Measurements from ENCODE around the gene ETS2.
"Not testable (repeated sequence)": the region's sequence is repeated elsewhere in the genome, so short reads cannot be mapped to it uniquely, and the experiment has no call there.

Gene ETS2

DNA sequence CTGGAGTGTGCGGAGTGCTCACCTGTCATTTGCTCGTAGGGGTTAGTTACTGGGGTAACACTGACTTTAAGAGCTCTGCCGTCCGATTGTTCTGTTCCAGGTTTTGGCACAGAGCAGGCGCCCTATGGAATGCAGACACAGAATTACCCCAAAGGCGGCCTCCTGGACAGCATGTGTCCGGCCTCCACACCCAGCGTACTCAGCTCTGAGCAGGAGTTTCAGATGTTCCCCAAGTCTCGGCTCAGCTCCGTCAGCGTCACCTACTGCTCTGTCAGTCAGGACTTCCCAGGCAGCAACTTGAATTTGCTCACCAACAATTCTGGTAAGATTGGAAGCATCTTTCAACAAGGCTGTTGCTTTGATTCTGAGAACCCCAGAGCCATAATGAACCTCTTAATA is 12.6 kb downstream of the ETS2 start:
- DNase-seq, result no peak

DNA sequence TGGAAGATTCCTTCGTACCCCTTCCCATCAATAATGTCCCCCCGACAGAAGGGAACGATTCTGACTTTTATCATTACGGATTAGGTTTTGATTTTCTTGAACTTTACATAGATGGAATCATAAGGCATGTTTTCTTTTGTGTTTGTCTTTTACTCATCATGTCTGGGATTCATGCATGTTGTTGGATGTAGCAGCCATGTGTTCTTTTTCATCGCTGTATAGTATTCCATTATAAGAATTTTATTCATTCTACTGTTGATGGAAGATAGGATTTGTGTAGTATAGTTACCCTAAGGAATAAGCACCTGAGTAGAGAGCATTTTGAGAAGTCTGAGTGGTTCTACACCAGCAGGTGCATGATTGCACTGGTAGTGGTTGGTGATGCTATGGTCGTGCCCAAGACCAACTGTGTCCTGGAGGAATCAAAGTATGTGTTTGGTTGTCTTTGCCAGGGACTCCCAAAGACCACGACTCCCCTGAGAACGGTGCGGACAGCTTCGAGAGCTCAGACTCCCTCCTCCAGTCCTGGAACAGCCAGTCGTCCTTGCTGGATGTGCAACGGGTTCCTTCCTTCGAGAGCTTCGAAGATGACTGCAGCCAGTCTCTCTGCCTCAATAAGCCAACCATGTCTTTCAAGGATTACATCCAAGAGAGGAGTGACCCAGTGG is 13.5 kb downstream of the ETS2 start:
- DNase-seq, result no peak

DNA sequence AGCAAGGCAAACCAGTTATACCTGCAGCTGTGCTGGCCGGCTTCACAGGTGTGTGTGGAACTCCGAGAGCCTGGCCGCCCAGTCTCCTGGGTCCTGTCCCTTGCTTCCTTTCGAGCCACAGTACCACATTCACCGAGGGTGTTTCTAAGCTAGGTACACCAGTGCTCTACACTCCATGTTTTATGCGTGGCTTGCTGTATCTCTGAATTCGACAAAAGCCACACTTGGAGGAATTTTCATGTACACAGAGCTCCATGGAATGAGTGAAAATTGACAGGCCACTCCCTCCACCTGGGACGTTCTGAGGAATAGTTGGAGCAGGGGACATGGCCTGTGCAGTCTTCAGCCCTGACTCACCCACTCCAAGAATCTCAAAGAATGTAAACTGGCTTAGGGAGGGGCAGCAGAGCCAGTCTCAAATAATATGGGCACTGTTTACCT is 14.0 kb downstream of the ETS2 start:
- no peak for DNase-seq

DNA sequence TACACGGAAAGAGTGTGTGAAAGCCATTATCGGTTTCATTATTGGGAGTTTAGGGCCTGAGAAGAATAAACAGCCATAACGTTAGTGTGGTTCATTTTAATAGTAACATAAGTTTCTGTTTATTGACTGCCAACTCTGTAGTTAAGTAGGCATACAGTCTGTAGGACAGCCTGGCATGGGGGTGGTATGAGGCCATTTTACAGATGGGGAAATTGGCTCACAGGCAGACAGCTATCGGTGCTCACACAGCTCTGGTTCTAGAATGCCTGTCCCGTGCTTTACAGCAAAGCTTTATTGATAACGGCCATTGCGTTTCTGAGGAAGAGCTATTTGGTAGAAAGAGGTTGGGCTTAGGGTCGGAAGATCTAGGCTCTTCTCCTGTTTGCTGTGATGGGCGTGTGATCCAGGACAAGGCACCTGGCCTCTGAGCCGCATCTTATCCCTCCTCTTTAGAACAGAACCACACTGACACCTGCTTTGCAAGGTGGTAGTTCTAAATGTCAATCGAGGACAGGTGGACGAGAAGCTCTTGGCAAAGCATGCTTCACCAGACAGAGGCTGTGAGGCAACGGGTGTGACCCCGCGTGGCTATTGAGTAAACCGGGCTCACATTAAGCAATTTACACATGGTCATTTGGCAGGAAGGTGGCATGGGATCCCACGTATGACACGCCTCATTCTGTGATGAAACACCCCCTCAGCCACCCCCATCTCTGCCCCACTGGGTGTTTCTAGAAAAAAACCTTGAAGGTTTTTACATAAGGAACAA is 14.9 kb downstream of the ETS2 start:
- DNase-seq, result no peak

DNA sequence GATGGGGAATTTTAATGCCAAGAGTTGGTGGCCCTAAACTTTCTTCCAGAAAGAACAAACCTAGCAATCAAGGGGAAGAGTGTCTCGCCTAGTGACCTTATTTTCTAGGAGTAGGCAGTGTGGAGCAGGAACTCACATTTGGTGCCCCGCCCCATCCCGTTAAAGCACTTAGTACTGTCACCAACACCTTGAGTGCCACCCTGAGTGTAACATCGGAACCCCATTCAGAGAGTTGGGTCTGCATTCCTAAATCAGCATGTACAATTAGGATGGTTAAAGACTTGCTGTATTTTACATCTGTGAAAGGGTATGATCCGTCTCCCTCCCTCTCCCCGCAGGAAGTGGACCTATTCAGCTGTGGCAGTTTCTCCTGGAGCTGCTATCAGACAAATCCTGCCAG is 15.5 kb downstream of the ETS2 start:
- no peak for DNase-seq

DNA sequence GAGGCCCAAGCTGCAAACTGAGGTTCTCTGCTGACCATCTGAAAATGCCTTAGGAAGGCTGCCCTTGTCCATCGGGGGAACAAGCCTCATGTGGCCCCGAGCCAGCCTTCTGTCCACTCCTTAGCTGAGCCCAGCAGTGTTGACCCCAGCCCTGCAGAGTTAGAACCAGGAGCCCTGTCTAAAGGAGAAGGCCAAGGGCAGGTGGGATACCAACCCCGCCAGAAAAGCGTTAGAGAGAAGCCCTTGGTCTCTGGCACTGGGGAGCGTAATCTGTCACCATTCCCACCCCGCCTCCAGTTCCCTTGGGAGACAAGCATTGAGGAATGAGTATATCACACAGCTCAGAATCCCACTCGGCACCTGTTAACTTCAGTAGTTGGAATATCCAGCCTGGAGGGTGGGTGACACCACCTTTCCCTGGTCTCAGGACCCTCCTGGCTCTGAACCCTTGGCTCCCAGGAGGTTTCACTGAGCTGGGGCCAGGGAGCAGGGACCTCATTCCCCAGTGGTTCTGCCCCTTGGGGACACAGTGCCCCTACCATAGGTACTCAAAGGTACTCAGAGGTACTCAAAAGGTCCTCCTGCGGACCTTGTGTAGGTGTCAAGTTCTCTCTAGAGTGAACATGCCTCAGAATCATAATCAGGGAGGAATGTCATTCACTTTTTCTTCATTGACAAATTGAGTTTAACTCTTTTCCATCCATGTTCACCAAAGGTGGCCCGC is 16.4 kb downstream of the ETS2 start:
- DNase-seq, result no peak

DNA sequence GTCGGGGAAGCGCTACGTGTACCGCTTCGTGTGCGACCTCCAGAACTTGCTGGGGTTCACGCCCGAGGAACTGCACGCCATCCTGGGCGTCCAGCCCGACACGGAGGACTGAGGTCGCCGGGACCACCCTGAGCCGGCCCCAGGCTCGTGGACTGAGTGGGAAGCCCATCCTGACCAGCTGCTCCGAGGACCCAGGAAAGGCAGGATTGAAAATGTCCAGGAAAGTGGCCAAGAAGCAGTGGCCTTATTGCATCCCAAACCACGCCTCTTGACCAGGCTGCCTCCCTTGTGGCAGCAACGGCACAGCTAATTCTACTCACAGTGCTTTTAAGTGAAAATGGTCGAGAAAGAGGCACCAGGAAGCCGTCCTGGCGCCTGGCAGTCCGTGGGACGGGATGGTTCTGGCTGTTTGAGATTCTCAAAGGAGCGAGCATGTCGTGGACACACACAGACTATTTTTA is 17.1 kb downstream of the ETS2 start:
- no peak for DNase-seq

DNA sequence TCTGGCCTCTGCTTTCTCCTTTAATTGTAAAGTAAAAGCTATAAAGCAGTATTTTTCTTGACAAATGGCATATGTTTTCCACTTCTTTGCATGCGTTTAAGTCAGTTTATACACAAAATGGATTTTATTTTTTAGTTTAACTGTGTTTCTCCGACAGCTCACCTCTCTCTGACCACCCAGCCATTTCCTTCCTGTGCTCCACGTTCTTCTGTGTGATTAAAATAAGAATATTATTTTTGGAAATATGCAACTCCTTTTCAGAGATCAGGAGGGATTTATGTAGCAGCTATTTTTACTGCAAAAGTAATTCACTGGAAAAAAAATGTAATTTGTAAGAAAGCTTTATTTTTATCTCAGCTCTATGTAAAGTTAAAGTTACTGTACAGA is 18.0 kb downstream of the ETS2 start:
- DNase-seq, result no peak

DNA sequence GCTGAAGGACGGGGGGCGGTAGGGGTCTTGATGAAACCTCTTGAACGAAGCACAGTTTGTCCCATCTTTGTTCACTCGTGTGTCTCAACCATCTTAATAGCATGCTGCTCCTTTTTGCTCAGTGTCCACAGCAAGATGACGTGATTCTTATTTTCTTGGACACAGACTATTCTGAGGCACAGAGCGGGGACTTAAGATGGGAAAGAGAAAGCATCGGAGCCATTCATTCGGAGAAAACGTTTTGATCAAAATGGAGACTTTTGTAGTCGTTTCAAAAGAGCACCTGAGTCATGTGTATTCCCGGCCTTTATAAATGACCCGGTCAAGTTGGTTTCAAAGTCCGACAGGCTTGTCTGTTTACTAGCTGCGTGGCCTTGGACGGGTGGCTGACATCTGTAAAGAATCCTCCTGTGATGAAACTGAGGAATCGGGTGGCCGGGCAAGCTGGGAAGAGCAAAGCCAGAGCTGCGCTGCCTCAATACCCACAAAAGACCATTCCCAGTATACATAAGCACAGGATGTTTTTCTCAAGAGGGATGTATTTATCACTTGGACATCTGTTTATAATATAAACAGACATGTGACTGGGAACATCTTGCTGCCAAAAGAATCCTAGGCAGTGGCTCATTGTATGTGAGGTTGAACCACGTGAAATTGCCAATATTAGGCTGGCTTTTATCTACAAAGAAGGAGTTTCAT is 18.5 kb downstream of the ETS2 start:
- no peak for DNase-seq

DNA sequence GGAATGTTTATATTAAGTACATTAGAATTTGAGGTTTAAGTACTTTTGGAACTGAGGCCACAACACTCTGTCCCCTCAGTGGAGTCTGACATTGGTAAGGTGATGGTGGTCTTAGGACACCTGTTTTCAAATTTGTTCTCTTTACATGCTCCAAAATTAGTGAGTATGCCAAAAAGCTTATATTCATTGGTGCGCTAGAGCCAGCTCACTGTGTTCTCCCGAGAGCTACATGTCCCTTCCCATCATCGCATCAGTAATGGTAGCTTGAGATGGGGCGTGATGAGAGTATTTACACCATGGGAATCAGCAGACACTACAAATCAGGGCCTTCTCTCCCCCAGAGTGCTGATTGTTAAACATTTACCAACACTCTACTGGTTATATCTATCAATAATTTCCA is 19.5 kb downstream of the ETS2 start:
- no peak for DNase-seq

DNA sequence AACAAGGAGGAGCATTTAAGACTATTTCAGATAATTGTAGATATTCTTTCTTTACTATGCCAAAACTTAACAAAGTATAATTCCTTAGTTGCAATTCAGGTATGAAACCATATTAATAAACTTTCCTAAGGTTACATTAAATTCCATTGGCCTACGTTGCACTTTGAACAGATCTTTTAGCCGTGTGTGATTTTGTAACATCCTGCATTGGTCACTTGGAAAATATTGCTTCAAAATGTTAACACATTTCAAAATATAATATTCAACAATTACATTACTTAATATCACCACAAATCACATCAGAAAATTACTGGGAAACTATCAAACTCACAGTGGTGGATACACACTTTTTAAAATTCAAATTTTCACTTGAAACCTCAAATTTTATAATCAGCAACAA is 20.2 kb downstream of the ETS2 start:
- DNase-seq, result no peak

DNA sequence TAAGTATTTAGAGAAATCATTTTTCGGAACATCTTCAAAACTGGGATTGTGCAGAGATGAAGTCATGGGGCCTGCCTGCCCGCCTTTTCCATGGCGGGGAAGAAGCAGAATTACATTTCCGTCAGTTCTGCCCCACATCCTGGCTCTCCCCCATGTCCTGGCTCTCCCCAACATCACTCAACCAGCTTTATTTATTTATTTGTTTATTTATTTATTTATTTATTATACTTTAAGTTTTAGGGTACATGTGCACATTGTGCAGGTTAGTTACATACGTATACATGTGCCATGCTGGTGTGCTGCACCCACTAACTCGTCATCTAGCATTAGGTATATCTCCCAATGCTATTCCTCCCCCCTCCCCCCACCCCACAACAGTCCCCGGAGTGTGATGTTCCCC is 22.4 kb downstream of the ETS2 start:
- not testable (repeated sequence) for DNase-seq

DNA sequence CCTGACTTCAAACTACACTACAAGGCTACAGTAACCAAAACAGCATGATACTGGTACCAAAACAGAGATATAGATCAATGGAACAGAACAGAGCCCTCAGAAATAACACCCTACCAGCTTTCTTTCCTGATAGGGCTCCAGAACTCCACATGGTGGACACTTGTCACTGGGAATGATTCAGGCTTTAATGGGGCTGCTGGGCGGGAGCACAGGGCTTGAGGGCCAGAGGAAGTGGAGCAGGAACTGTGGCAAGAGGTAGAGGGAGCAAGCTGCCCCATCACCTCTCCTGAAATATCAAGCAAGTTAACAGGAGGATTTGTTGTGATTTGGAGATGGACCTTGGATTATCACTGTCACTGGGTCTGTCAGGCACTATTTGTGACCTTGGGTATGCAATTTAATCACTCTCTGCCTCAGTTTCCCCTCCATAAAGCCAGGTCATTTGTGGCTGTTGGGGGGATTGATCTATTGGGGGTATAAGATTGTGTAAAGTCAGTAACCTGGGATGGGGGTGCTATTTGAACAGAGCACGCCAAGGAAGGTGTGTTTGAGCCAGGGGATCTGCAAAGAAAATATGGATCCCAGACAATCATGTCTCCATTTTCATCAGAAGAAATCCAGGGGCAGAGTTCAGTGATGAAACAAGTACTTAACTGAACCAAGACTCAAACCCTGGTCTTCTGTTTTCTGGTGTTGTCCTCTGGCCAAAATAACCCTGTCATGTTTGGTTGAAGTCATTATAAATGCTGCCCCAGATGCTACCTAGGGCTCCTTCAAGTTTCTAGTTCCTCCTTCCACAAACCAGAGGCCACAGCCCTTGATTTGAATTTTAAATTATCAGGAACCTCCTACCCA is 25.2 kb downstream of the ETS2 start:
- no peak for DNase-seq

DNA sequence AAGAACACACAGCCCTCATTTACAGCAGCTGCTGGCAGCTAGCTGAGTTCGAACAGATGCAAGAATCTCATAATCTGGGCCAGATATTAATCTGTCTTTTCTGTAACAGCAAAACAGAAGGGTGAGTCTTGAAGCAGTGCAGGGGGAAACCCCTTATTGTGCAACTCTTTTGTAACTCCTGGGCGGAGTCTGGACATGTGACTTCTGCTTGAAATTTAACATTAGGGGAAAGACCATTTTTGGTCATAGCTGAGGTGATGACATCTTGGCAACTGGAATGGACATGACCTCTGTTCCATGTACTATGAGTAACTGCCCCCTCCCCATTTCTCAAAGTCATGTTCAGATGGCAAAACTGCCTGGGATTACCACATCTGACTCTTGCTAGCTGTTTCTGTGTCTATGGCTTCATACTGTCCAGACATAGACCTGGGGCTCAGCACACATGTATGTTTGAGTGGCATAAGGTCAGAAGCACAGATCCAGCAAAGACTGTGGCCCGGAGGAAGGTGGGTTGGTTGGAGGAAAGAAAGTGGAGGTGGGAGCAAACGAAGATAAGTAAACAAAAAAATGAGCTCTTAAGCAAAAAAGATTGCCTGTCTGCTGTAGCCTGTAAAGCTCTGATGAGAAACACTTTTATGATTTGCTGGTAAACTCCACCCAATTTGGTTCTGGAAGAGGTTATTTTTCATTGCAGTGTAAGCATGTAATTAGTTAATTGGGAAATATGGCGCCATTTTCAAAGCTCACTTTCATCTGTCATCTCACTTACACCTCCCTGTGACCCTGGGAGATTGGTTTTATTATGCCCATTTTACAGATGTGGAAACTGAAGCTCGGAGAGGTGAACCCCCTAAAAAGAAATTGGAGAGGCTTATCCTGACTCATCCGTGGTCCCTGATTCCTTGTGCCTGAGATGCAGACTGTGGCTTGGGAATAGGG is 26.1 kb downstream of the ETS2 start:
- peak; percentile 11 for DNase-seq

DNA sequence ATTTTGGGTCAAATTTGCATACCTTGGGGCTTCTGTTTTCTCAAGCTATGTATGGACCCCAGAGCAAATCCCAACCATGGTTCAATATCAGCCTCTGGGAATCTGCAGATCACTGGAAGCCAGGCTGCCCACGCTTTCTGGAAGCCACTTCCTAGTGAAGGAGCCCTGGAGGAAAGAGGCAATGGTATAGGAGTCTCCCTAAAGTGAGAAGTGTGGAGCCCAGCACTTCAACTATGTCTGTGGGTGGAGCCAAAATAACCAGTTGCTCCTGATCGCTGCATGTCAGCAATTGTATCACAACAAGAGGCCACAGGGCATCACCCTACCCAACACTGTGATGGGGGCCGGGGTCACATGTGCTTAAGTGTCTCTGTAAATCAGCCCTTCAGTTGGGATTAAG is 26.9 kb downstream of the ETS2 start:
- DNase-seq, result no peak

DNA sequence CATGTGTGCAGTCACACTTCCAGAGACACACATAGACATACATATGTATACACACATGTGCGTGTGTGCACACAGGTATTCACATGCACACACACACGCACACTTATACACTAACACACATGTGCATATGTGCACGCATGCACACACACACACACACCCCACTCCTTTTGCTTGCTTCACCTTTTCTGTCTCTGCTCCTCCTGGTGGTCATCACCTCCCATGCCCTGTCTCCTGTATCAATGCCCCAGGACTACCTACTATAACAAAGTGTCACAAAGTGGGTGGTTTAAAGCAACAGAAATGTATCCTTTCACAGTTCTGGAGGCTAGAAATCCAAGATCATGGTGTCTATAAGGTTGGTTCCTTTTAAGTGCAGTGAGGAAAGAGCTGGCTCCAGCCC is 27.4 kb downstream of the ETS2 start:
- peak; percentile 13 for DNase-seq

DNA sequence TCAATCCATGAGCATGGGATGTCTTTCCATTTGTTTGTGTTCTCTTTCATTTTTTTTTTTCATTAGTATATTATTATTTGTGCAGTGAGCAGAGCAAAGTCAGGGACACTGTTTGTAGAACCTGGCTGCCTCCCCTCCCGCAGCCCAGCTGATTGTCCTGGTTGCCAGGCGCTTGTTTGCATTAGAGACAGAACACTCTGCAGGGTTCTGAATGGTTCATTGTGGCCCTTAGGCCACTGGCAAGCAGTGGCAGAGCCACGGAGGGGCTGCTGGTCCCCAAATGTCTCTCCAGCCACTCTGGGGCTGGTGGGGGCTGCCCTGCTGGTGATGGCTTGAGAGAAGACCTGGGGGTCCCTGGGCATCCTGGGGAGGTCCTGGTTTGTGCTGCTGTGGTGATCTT is 29.0 kb downstream of the ETS2 start:
- no peak for DNase-seq

DNA sequence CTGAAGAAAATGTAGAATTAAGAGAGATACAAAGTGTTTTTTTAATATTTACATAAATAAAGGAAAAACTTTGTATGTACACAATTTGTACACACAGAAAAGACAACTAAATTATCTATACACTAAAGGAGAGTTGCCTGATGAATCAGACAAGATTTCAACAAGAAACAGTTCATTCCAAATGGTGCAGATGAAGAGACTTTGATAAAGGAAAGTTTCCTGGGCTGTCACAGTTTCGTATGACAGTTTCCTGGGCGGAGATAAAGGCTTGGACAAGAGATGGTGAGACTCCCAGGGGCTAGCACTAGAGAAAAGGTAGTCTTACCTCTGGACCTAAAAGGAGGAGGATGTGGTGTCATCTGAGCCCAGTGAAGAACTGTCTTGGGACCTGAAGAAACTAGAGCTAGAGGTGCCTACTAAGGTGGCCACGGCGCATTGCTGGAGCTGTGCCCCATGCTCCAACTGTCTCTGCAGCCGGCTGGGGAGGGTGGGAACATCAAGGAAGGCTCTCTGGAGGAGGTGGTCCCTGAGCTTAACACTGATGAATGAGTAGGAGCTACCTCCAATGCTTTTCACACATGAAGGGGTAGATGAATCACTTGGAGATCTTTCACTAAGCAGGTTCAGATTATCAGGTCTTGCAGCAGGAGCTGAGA is 32.2 kb downstream of the ETS2 start:
- DNase-seq, result no peak

DNA sequence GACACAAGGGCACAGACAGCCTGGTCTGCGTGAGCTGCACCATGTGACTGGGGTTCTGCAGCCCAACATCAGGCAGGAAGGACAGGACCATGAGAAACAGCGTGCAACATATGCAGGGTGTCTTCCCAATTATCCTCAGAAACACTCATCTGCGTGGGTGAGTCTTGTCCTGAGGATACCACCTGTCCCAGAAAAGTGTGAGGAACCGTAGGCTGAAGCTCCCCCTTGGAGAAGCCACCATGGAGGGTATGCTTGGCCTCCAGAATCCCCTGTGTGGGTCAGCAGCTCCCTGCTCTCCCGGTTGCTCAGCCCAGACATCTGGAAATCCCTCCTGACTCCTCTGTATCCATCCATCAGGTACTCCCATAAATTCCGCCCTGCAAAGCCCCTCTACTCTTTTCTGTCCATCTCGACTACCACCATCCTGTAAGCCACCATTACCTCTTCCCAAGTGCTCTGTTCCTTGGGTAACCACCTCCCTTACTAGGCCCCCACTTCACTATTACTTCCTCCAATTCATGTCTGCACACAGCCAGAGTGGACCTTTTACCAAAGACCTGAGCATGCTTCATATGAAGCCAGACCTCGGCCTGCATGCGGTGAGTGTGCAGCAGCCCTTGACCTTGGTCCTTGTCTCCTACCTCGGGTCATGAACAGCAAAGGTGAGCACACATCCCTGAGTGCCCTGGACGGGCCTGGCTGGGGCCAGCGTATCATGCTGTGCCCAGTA is 33.0 kb downstream of the ETS2 start:
- DNase-seq, result no peak

Data from CD4-positive, alpha-beta T cell treated with Interleukin-17A for 4 hours (primary cell).